Dermis blood vessel endothelial cell (primary cell): ENCODE measurements around the gene ATP5F1E. TPM values are rescaled to one million over a fixed set of nuclear protein-coding genes. Genes with fewer than 3 reads are reported as not detected.
"Not testable (repeated sequence)": the region's sequence is repeated elsewhere in the genome, so short reads cannot be mapped to it uniquely, and the experiment has no call there.

Experiments
- DNase-seq: peaks from one replicate; pipeline ENCODE4 v3.0.0; 2010
- total RNA-seq: library from RNA; depleted of rRNA; stranded (reverse); fragments of >200 nt; gene quantifications from 2 replicates; pipeline ENCODE4 v1.2.3, GENCODE V29; 2014

The ATP5F1E gene
- total RNA-seq, 1 donor from 2014 or later, result 42.7 TPM

GRCh38 chr20:58988565-58988882 is 43.6 kb downstream of the ATP5F1E start:
- DNase-seq, result no peak

GRCh38 chr20:58987790-58988564 is 44.2 kb downstream of the ATP5F1E start:
- DNase-seq, result no peak

GRCh38 chr20:58986968-58987517 is 45.1 kb downstream of the ATP5F1E start:
- DNase-seq, result no peak

GRCh38 chr20:58986286-58986967 is 45.7 kb downstream of the ATP5F1E start:
- DNase-seq, result no peak

GRCh38 chr20:58985656-58986055 is 46.5 kb downstream of the ATP5F1E start:
- no peak for DNase-seq

GRCh38 chr20:58984691-58985090 is 47.4 kb downstream of the ATP5F1E start:
- DNase-seq, result no peak

GRCh38 chr20:58983115-58983468 is 49.0 kb downstream of the ATP5F1E start:
- DNase-seq, result not testable (repeated sequence)

GRCh38 chr20:58982406-58983114 is 49.6 kb downstream of the ATP5F1E start:
- DNase-seq, result no peak

- peak; percentile 34 for DNase-seq
Measured at GRCh38 chr20:58981628-58982364, 50.3 kb downstream of the ATP5F1E start.

- DNase-seq, result peak; percentile 89
Measured at GRCh38 chr20:58980711-58981627, 51.2 kb downstream of the ATP5F1E start, which contains the start of gene NELFCD. Gene NELFCD (plus strand): TSS chr20:58981256. CDS start chr20:58981310, 54 bp downstream.

GRCh38 chr20:58978351-58979190 is 53.6 kb downstream of the ATP5F1E start:
- no peak for DNase-seq

- DNase-seq, result no peak
Measured at GRCh38 chr20:58976061-58976730, 55.9 kb downstream of the ATP5F1E start.

Other genes with a start within 250 kb of the ATP5F1E start
- not detected in 2 replicates for gene GNAS-AS1, start 181.4 kb downstream of the ATP5F1E start, total RNA-seq
- 365 and 726 TPM in 2 replicates for gene GNAS, start 179.6 kb downstream of the ATP5F1E start, total RNA-seq
- gene NELFCD, start 51.1 kb downstream of the ATP5F1E start, total RNA-seq, result 53.4 and 66.6 TPM in 2 replicates
- 250 and 566 TPM in 2 replicates for gene CTSZ, start 25.1 kb downstream of the ATP5F1E start, total RNA-seq
- gene TUBB1, start 12.9 kb downstream of the ATP5F1E start, total RNA-seq, result not detected in 2 replicates
- 75.9 and 93.8 TPM in 2 replicates for gene PRELID3B, start 10.5 kb upstream of the ATP5F1E start, total RNA-seq
- gene ZNF831, start 131.5 kb upstream of the ATP5F1E start, total RNA-seq, result under 0.01 and 0.09 TPM in 2 replicates